ENCODE measurements around the gene OLFML3.
"Not testable (repeated sequence)": the region's sequence is repeated elsewhere in the genome, so short reads cannot be mapped to it uniquely, and the experiment has no call there.

OLFML3 gene

GRCh38 chr1:113940365-113941244 is 38.7 kb upstream of the OLFML3 start:
- WGBS, 2 experiments (ENCODE audit: insufficient coverage in 2 of 2) = 89 to 92% methylated on average over 7 to 14 of the region's 16 CpGs
- peaks cover 4% of the 10 kb centered on the region for H3K9me3 ChIP-seq (ENCODE audit: control insufficient read depth, low read length)
- H3K36me3 ChIP-seq (ENCODE audit: control insufficient read depth, insufficient read depth, low read length) = peaks cover 45% of the 10 kb centered on the region
- H3K27ac ChIP-seq (ENCODE audit: low read depth, low read length, severe bottlenecking) = no peak overlapping the region
- peaks cover 2% of the 10 kb centered on the region for H3K4me1 ChIP-seq (ENCODE audit: control insufficient read depth, insufficient read depth, low read length, poor library complexity, severe bottlenecking)
- no peak overlapping the region for H3K4me3 ChIP-seq (ENCODE audit: extremely low read depth, insufficient read depth, low read length, poor library complexity, severe bottlenecking)

- 97 to 100% methylated on average over 4 of the region's 7 CpGs for WGBS, 2 experiments (ENCODE audit: insufficient coverage in 2 of 2)
Observed at GRCh38 chr1:113941245-113941559, 38.1 kb upstream of the OLFML3 start.

GRCh38 chr1:113942527-113942926 is 36.7 kb upstream of the OLFML3 start:
- Histone ChIP-seq H3K4me1 (ENCODE audit: control insufficient read depth, insufficient read depth, low read length, poor library complexity, severe bottlenecking) (peaks cover 1% of the 10 kb centered on the region), H3K4me3 (ENCODE audit: extremely low read depth, insufficient read depth, low read length, poor library complexity, severe bottlenecking) (no peak overlapping the region), H3K27ac (ENCODE audit: low read depth, low read length, severe bottlenecking) (no peak overlapping the region), H3K9me3 (ENCODE audit: control insufficient read depth, low read length) (peaks cover 4% of the 10 kb centered on the region), H3K36me3 (ENCODE audit: control insufficient read depth, insufficient read depth, low read length) (peaks cover 45% of the 10 kb centered on the region)

More at GRCh38 chr1:113941245-113941559, 38.1 kb upstream of the OLFML3 start:
- Histone ChIP-seq H3K4me3 (ENCODE audit: extremely low read depth, insufficient read depth, low read length, poor library complexity, severe bottlenecking) (no peak overlapping the region), H3K9me3 (ENCODE audit: control insufficient read depth, low read length) (peaks cover 4% of the 10 kb centered on the region), H3K36me3 (ENCODE audit: control insufficient read depth, insufficient read depth, low read length) (peaks cover 45% of the 10 kb centered on the region), H3K27ac (ENCODE audit: low read depth, low read length, severe bottlenecking) (no peak overlapping the region), H3K4me1 (ENCODE audit: control insufficient read depth, insufficient read depth, low read length, poor library complexity, severe bottlenecking) (peaks cover 2% of the 10 kb centered on the region)

GRCh38 chr1:113943028-113943811 is 36.1 kb upstream of the OLFML3 start:
- peaks cover 45% of the 10 kb centered on the region for H3K36me3 ChIP-seq (ENCODE audit: control insufficient read depth, insufficient read depth, low read length)
- H3K4me1 ChIP-seq (ENCODE audit: control insufficient read depth, insufficient read depth, low read length, poor library complexity, severe bottlenecking) = peaks cover 4% of the 10 kb centered on the region
- H3K9me3 ChIP-seq (ENCODE audit: control insufficient read depth, low read length) = peaks cover 4% of the 10 kb centered on the region
- no peak overlapping the region for H3K27ac ChIP-seq (ENCODE audit: low read depth, low read length, severe bottlenecking)
- no peak overlapping the region for H3K4me3 ChIP-seq (ENCODE audit: extremely low read depth, insufficient read depth, low read length, poor library complexity, severe bottlenecking)

- Histone ChIP-seq H3K4me1 (ENCODE audit: control insufficient read depth, insufficient read depth, low read length, poor library complexity, severe bottlenecking) (peaks cover 4% of the 10 kb centered on the region), H3K27ac (ENCODE audit: low read depth, low read length, severe bottlenecking) (no peak overlapping the region), H3K36me3 (ENCODE audit: control insufficient read depth, insufficient read depth, low read length) (peaks cover 40% of the 10 kb centered on the region), H3K4me3 (ENCODE audit: extremely low read depth, insufficient read depth, low read length, poor library complexity, severe bottlenecking) (no peak overlapping the region), H3K9me3 (ENCODE audit: control insufficient read depth, low read length) (peaks cover 4% of the 10 kb centered on the region)
- WGBS, 2 experiments (ENCODE audit: insufficient coverage in 2 of 2) = no CpG with 5 or more reads among the region's 1 CpG
Observed at GRCh38 chr1:113945329-113945728, 33.9 kb upstream of the OLFML3 start.

- WGBS, 2 experiments (ENCODE audit: insufficient coverage in 2 of 2) = 78 to 100% methylated on average over 1 of the region's 1 CpG
- H3K36me3 ChIP-seq (ENCODE audit: control insufficient read depth, insufficient read depth, low read length) = peaks cover 32% of the 10 kb centered on the region
- H3K27ac ChIP-seq (ENCODE audit: low read depth, low read length, severe bottlenecking) = no peak overlapping the region
- peaks cover 4% of the 10 kb centered on the region for H3K4me1 ChIP-seq (ENCODE audit: control insufficient read depth, insufficient read depth, low read length, poor library complexity, severe bottlenecking)
- H3K4me3 ChIP-seq (ENCODE audit: extremely low read depth, insufficient read depth, low read length, poor library complexity, severe bottlenecking) = no peak overlapping the region
- H3K9me3 ChIP-seq (ENCODE audit: control insufficient read depth, low read length) = peaks cover 4% of the 10 kb centered on the region
Observed at GRCh38 chr1:113946112-113946511, 33.2 kb upstream of the OLFML3 start.

GRCh38 chr1:113946678-113947387 is 32.4 kb upstream of the OLFML3 start:
- H3K4me3 ChIP-seq (ENCODE audit: extremely low read depth, insufficient read depth, low read length, poor library complexity, severe bottlenecking) = no peak overlapping the region
- 50 to 57% methylated on average over 2 of the region's 3 CpGs for WGBS, 2 experiments (ENCODE audit: insufficient coverage in 2 of 2)
- peaks cover 4% of the 10 kb centered on the region for H3K4me1 ChIP-seq (ENCODE audit: control insufficient read depth, insufficient read depth, low read length, poor library complexity, severe bottlenecking)
- peaks cover 4% of the 10 kb centered on the region for H3K9me3 ChIP-seq (ENCODE audit: control insufficient read depth, low read length)
- peak overlapping the region; percentile 58 for H3K27ac ChIP-seq (ENCODE audit: low read depth, low read length, severe bottlenecking)
- peaks cover 26% of the 10 kb centered on the region for H3K36me3 ChIP-seq (ENCODE audit: control insufficient read depth, insufficient read depth, low read length)

- no peak overlapping the region for H3K4me3 ChIP-seq (ENCODE audit: extremely low read depth, insufficient read depth, low read length, poor library complexity, severe bottlenecking)
Observed at GRCh38 chr1:113947388-113948107, 31.7 kb upstream of the OLFML3 start.

GRCh38 chr1:113948151-113948550 is 31.1 kb upstream of the OLFML3 start:
- H3K9me3 ChIP-seq (ENCODE audit: control insufficient read depth, low read length); H3K27ac ChIP-seq (ENCODE audit: low read depth, low read length, severe bottlenecking): not testable (repeated sequence)

More at GRCh38 chr1:113947388-113948107, 31.7 kb upstream of the OLFML3 start:
- WGBS, 2 experiments (ENCODE audit: insufficient coverage in 2 of 2) = 89% methylated on average over 1 of the region's 3 CpGs; no CpG with 5 or more reads in 1 of the 2 experiments
- Histone ChIP-seq H3K4me1 (ENCODE audit: control insufficient read depth, insufficient read depth, low read length, poor library complexity, severe bottlenecking) (peaks cover 4% of the 10 kb centered on the region), H3K27ac (ENCODE audit: low read depth, low read length, severe bottlenecking) (peak overlapping the region; percentile 58), H3K9me3 (ENCODE audit: control insufficient read depth, low read length) (peaks cover 4% of the 10 kb centered on the region), H3K36me3 (ENCODE audit: control insufficient read depth, insufficient read depth, low read length) (peaks cover 20% of the 10 kb centered on the region)

GRCh38 chr1:113949007-113949406 is 30.3 kb upstream of the OLFML3 start:
- Histone ChIP-seq H3K4me3 (ENCODE audit: extremely low read depth, insufficient read depth, low read length, poor library complexity, severe bottlenecking) (no peak overlapping the region), H3K4me1 (ENCODE audit: control insufficient read depth, insufficient read depth, low read length, poor library complexity, severe bottlenecking) (peaks cover 4% of the 10 kb centered on the region), H3K27ac (ENCODE audit: low read depth, low read length, severe bottlenecking) (no peak overlapping the region), H3K9me3 (ENCODE audit: control insufficient read depth, low read length) (peaks cover 4% of the 10 kb centered on the region), H3K36me3 (ENCODE audit: control insufficient read depth, insufficient read depth, low read length) (peaks cover 13% of the 10 kb centered on the region)
- WGBS, 2 experiments (ENCODE audit: insufficient coverage in 2 of 2) = 88 to 91% methylated on average over 5 of the region's 5 CpGs

More at GRCh38 chr1:113948151-113948550, 31.1 kb upstream of the OLFML3 start:
- not testable (repeated sequence) for H3K4me1 ChIP-seq (ENCODE audit: control insufficient read depth, insufficient read depth, low read length, poor library complexity, severe bottlenecking); H3K4me3 ChIP-seq (ENCODE audit: extremely low read depth, insufficient read depth, low read length, poor library complexity, severe bottlenecking)
- peaks cover 18% of the 10 kb centered on the region for H3K36me3 ChIP-seq (ENCODE audit: control insufficient read depth, insufficient read depth, low read length)
- 86 to 100% methylated on average over 1 of the region's 4 CpGs for WGBS, 2 experiments (ENCODE audit: insufficient coverage in 2 of 2)

All from mesodermal cell (in vitro differentiated cells).